ENCODE measurements around the gene GNAO1. TPM values are rescaled to one million over a fixed set of nuclear protein-coding genes. Genes with fewer than 3 reads are reported as not detected.
"Not testable (repeated sequence)": the region's sequence is repeated elsewhere in the genome, so short reads cannot be mapped to it uniquely, and the experiment has no call there.

Gene GNAO1
- total RNA-seq, 1 experiment from 2014 or later, result not detected

DNA sequence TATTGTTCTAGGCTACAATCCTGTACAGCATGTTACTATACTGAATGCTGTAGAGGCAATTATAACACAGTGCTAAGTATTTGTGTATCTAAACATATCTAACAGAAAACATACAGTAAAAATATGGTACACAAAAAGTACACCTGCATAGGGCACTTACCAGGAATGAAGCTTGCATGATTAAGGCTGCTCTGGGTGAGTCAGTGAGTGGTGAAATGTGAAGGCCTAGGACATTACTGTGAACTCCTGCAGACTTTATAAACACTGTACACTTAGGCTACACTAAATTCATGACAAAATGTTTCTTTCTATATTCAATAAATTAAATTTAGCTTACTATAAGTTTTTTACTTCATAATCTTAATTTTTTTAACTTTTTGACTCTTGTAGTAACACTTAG, 196.9 kb downstream of the GNAO1 start:
- TF ChIP-seq, protein P1, sequence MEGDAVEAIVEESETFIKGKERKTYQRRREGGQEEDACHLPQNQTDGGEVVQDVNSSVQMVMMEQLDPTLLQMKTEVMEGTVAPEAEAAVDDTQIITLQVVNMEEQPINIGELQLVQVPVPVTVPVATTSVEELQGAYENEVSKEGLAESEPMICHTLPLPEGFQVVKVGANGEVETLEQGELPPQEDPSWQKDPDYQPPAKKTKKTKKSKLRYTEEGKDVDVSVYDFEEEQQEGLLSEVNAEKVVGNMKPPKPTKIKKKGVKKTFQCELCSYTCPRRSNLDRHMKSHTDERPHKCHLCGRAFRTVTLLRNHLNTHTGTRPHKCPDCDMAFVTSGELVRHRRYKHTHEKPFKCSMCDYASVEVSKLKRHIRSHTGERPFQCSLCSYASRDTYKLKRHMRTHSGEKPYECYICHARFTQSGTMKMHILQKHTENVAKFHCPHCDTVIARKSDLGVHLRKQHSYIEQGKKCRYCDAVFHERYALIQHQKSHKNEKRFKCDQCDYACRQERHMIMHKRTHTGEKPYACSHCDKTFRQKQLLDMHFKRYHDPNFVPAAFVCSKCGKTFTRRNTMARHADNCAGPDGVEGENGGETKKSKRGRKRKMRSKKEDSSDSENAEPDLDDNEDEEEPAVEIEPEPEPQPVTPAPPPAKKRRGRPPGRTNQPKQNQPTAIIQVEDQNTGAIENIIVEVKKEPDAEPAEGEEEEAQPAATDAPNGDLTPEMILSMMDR (IDR thresholded peaks at IDR 0.05; ENCODE audit: unreplicated experiment), result no peak
- no peak for DNase-seq
- H3K4me3 Mint-ChIP-seq (ENCODE audit: low read depth, unreplicated experiment), result no peak overlapping the region
- H3K9me3 Mint-ChIP-seq (ENCODE audit: low read depth, unreplicated experiment), result peaks cover 5% of the 10 kb centered on the region
- no TSS peak for BruUV-seq (replicated peaks)
- CTCF ChIA-PET, result interaction anchor here (0.6 kb wide), 1 partner anchor 46 kb away, joined by 3 read pairs; no protein-coding TSS in a partner anchor
- no peaks in the 10 kb centered on the region for H3K27me3 Mint-ChIP-seq (ENCODE audit: unreplicated experiment)
- intact Hi-C loops (cut with micrococcal nuclease; ENCODE audit: unreplicated experiment), result no loop called here
- no peak overlapping the region for H3K27ac Mint-ChIP-seq (ENCODE audit: unreplicated experiment)
- peaks cover 14% of the 10 kb centered on the region for H3K4me1 Mint-ChIP-seq (ENCODE audit: low read depth, unreplicated experiment)
- peaks cover 19% of the 10 kb centered on the region for H3K36me3 Mint-ChIP-seq (ENCODE audit: insufficient read depth, unreplicated experiment)

DNA sequence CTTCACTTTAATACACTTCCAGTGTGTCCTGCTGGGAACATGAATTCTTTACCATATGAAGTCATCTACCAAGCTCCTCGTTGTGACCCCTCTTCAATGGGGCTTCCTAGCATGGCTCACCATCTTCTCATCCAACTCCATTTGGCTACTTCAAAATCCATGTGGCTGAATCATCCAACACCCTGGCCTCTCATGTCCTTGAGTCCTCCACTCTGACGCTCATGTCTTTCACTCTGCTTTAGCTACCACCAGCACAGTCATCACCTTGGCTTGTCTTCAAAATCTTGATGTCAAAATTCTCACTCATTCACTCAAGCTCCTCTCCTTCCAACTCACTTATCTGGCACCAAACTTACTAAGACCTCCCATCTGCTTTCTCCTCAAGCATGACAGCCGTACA, 198.3 kb downstream of the GNAO1 start:
- no TSS peak for BruUV-seq (replicated peaks)
- CTCF ChIA-PET, result no interaction called here
- peaks cover under 1% of the 10 kb centered on the region for H3K4me1 Mint-ChIP-seq (ENCODE audit: low read depth, unreplicated experiment)
- H3K36me3 Mint-ChIP-seq (ENCODE audit: insufficient read depth, unreplicated experiment), result peaks cover 15% of the 10 kb centered on the region
- H3K9me3 Mint-ChIP-seq (ENCODE audit: low read depth, unreplicated experiment), result peaks cover 2% of the 10 kb centered on the region
- intact Hi-C loops (cut with micrococcal nuclease; ENCODE audit: unreplicated experiment), result no loop called here
- no peaks in the 10 kb centered on the region for H3K27me3 Mint-ChIP-seq (ENCODE audit: unreplicated experiment)
- no peak overlapping the region for H3K4me3 Mint-ChIP-seq (ENCODE audit: low read depth, unreplicated experiment)
- no peak for DNase-seq
- no peak overlapping the region for H3K27ac Mint-ChIP-seq (ENCODE audit: unreplicated experiment)
- TF ChIP-seq, protein P1 (IDR thresholded peaks at IDR 0.05; ENCODE audit: unreplicated experiment), result no peak

DNA sequence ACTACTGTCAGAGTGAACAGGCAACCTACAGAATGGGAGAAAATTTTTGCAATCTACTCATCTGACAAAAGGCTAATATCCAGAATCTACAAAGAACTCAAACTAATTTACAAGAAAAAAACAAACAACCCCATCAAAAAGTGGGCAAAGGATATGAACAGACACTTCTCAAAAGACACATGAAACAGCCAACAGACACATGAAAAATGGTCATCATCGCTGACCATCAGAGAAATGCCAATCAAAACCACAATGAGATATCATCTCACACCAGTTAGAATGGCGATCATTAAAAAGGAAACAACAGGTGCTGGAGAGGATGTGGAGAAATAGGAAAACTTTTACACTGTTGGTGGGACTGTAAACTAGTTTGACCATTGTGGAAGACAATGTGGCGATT, 205.4 kb downstream of the GNAO1 start:
- H3K36me3 Mint-ChIP-seq (ENCODE audit: insufficient read depth, unreplicated experiment); DNase-seq; H3K27me3 Mint-ChIP-seq (ENCODE audit: unreplicated experiment); CTCF ChIA-PET; H3K4me3 Mint-ChIP-seq (ENCODE audit: low read depth, unreplicated experiment); intact Hi-C loops (cut with micrococcal nuclease; ENCODE audit: unreplicated experiment); H3K9me3 Mint-ChIP-seq (ENCODE audit: low read depth, unreplicated experiment); H3K27ac Mint-ChIP-seq (ENCODE audit: unreplicated experiment); BruUV-seq (replicated peaks); H3K4me1 Mint-ChIP-seq (ENCODE audit: low read depth, unreplicated experiment): not testable (repeated sequence)

DNA sequence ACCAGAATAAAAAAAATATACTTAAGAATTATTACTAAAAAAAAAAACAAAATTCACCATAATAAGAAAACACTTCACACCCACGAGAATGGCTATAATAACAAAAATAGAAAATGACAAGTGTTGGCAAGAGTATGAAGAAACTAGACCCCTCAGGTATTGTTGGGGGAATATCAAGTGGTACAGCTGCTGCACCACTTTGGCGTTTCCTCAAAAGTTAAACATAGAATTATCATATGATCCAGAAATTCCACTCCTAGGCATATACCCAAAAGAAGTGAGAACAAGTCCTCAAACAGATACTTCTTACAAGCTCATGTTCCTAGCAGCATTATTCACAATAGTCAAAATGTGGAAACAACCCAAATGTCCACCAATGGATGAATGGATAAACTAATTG, 207.8 kb downstream of the GNAO1 start:
- H3K36me3 Mint-ChIP-seq (ENCODE audit: insufficient read depth, unreplicated experiment), result peaks cover 5% of the 10 kb centered on the region
- no TSS peak for BruUV-seq (replicated peaks)
- no peaks in the 10 kb centered on the region for H3K9me3 Mint-ChIP-seq (ENCODE audit: low read depth, unreplicated experiment)
- H3K4me1 Mint-ChIP-seq (ENCODE audit: low read depth, unreplicated experiment), result peaks cover 6% of the 10 kb centered on the region
- no peak overlapping the region for H3K4me3 Mint-ChIP-seq (ENCODE audit: low read depth, unreplicated experiment)
- H3K27me3 Mint-ChIP-seq (ENCODE audit: unreplicated experiment), result no peaks in the 10 kb centered on the region
- DNase-seq, result no peak
- H3K27ac Mint-ChIP-seq (ENCODE audit: unreplicated experiment), result no peak overlapping the region
- intact Hi-C loops (cut with micrococcal nuclease; ENCODE audit: unreplicated experiment), result no loop called here
- TF ChIP-seq, protein P1 (IDR thresholded peaks at IDR 0.05; ENCODE audit: unreplicated experiment), result no peak
- CTCF ChIA-PET, result no interaction called here

DNA sequence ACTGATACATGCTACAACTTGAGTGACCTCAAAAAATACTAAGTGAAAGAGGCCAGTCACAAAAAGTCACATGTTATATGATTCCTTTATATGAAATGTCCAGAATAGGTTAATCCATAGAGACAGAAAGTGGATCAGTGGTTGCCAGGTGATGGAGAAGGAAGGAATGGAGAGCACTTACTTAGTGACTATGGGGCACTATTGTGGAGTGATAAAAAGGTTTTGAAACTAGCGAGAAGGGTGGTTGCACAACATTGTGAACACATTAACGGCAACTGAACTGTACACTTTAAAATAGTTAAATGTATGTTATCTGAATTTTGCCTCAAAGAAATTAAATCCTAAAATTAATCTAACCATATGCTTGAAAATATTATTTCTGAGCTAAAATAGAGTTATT, 208.2 kb downstream of the GNAO1 start:
- no peak for DNase-seq
- Mint-ChIP-seq H3K4me1 (ENCODE audit: low read depth, unreplicated experiment) (peaks cover 6% of the 10 kb centered on the region), H3K36me3 (ENCODE audit: insufficient read depth, unreplicated experiment) (peaks cover 9% of the 10 kb centered on the region), H3K4me3 (ENCODE audit: low read depth, unreplicated experiment) (no peak overlapping the region), H3K27ac (ENCODE audit: unreplicated experiment) (no peak overlapping the region), H3K27me3 (ENCODE audit: unreplicated experiment) (no peaks in the 10 kb centered on the region), H3K9me3 (ENCODE audit: low read depth, unreplicated experiment) (no peaks in the 10 kb centered on the region)
- BruUV-seq (replicated peaks), result no TSS peak
- TF ChIP-seq, protein P1 (IDR thresholded peaks at IDR 0.05; ENCODE audit: unreplicated experiment), result no peak
- intact Hi-C loops (cut with micrococcal nuclease; ENCODE audit: unreplicated experiment), result no loop called here
- CTCF ChIA-PET, result no interaction called here
